PC-9 (cell line): Measurements from ENCODE around the gene CACNA2D1.

Source experiments
- CTCF ChIP-seq: fragments of 200-600 bp; sonication (generic); conservative IDR thresholded peaks from 2 replicates; pipeline ENCODE4 v1.6.1; 2017; ENCODE audit warnings: mixed run types, antibody characterized with exemption, mild to moderate bottlenecking, moderate library complexity
- EZH2 ChIP-seq: fragments of 200-600 bp; sonication (generic); IDR thresholded peaks from 2 replicates; pipeline ENCODE4 v1.8.0; 2017; ENCODE audit warnings: antibody characterized with exemption, low read depth

GRCh38 chr7:82343716-82344115, 99.9 kb downstream of the CACNA2D1 start:
- TF ChIP-seq EZH2 (no peak), CTCF (no peak)
